ENCODE results near the gene USB1.

The USB1 gene

GRCh38 chr16:58000706-58001676, at the start of gene USB1:
USB1 (plus strand) TSS chr16:58001407; CDS start chr16:58001484, 77 bp downstream.
- peak; percentile 87 for DNase-seq

DNA sequence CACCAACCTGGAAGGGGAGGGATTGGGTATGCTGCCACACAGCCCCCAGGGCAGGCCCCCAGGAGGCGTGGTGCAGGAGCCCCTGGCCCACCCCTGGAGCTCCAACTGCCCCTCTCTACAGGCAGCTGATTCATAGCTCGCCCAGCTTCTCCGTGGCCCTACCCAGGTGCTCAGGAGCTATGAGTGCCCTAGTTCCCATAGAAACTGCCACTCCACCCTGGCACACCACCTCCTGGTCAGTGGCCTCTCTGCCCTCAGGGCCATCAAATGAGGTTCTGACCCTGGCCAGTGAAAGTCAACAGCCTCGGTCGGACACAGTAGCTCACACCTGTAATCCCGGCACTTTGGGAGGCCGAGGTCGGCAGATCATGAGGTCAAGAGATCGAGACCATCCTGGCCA, 48.3 kb upstream of the USB1 start:
- DNase-seq, result no peak

DNA sequence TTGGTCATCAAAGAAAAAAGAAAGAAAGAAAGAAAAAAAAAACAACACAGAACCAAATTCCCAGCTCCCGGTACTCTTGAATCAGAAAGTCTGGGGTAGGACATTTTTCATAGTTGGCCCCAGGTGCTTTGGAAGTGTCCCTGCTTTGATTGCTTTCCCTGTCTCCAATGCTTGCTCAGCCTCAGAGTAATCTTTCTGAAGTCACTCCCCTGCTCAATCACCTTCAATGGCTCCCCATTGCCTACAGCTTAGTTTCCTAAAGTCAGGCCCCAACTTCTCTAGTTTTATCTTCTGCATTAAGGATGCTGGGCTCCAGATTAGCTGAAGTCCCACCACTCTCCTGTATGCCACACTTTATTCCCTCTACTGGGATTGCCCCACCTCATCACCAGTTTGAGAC, 47.4 kb upstream of the USB1 start:
- DNase-seq, result no peak

- no peak for DNase-seq
Measured at GRCh38 chr16:57955572-57956188, 45.5 kb upstream of the USB1 start.

GRCh38 chr16:57956270-57956808, 44.9 kb upstream of the USB1 start:
- no peak for DNase-seq

DNA sequence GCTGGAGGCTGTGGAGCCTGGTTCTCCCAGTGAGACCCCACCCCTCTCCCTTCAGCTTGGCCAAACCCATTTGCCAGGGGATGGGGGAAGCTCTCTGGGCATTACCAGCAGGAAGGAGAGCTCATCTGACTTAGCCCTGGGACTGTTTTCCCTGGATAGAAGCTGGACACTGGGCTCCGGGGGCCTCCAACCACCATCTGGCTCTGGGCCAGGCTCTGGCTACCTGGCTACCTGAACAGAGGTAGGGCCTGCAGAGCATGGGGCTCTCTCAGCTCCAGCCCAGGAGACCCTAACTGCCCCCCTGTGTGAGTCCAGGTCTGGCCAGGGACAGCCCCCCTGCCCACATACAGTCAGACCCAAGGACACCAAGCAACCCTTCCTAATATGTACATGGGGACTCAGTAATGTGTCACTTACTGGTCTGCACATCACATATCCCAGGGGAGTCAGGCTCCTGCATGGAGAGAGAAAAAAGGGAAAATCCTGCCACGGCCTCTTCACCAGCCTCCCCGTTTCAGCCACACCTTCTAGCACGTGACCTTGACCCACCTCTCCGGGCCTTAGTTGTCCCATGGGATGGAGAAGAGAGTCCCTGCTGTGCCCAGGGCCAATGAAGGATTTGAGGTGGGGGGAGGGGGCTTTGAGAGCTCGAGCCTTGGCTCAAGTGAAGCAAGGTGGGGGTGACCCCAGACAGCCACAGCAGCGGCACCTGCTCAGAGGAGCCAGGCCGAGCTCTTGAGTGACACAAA, 44.1 kb upstream of the USB1 start:
- no peak for DNase-seq

GRCh38 chr16:57957673-57958392, 43.4 kb upstream of the USB1 start:
- DNase-seq, result no peak

GRCh38 chr16:57958544-57958943, 42.7 kb upstream of the USB1 start:
- DNase-seq, result no peak

- no peak for DNase-seq
Measured at GRCh38 chr16:57959121-57959520, 42.1 kb upstream of the USB1 start.

GRCh38 chr16:57959804-57960203, 41.4 kb upstream of the USB1 start:
- DNase-seq, result no peak

- DNase-seq, result no peak
Measured at GRCh38 chr16:57960310-57960709, 40.9 kb upstream of the USB1 start.

DNA sequence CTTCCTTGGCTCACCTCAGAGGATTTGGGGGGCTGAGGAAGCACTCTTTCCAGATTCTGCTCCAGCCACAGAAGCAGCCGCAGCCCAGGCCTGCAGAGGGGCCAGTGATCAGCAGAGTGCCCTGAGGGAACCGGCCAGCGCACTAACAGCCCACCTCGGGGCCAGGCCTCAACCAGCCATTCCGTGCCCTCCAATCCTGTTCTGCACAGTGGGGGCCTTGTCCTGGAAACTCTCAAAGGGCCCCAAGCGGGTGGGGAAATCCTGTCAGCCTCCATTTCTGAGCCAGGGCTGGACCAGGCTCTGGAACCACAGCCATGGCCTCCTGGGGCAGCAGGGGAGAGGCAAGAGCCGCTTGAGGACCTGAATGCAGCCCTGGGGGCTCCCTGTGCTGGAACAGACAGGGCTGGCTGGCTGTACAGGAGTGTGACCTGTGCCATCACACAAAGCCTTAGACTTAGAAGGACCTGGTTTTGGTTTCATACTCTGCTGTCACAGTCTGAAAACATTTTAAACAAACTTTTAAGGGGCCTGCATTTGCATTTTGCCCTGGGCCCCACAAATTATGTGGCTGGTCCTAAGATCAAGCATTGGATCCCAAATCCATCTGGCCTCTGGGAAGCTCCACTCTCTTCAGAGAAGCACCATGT, 40.3 kb upstream of the USB1 start:
- DNase-seq, result no peak

DNA sequence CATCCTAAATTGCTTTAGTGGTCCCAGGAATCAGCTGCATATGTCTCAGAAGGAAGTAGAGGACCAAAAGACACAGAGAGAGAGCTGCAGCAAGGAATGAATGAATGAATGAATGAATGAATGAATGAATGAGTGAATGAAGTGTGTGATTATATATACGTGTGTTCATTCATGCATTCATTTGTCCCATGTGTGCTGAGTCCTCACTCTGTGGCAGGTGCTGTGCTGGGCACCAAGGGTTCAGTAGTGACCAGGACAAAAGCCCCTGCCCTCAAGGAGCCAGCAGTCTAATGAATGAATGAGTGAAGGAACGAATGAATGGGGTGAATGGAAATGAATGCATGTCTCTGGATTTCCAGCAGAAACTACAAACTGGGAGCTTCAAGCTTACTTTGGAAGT, 39.7 kb upstream of the USB1 start:
- DNase-seq, result no peak

- DNase-seq, result no peak
Measured at GRCh38 chr16:57962046-57962445, 39.2 kb upstream of the USB1 start.

DNA sequence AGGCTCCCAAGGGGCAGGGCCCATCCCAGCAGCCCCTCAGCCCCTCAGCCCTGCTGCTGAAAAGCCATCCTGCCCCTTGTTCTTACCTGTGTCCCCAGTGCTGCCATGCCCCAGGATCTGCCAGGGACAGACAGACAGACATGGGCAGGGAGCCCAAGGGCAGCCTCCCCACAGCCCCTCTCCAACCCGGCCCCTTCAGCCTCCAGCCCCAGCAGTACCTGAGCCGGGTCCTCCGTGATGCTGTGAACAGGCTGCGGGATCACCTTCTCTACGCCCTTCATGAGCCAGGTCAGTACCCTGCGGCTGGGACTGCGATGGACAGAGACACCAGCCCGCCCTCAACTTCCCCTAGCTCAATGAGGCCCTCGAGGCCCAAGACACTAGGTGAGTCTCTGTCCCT, 38.5 kb upstream of the USB1 start:
- DNase-seq, result no peak

GRCh38 chr16:57964157-57964700, 37.0 kb upstream of the USB1 start:
- DNase-seq, result no peak

DNA sequence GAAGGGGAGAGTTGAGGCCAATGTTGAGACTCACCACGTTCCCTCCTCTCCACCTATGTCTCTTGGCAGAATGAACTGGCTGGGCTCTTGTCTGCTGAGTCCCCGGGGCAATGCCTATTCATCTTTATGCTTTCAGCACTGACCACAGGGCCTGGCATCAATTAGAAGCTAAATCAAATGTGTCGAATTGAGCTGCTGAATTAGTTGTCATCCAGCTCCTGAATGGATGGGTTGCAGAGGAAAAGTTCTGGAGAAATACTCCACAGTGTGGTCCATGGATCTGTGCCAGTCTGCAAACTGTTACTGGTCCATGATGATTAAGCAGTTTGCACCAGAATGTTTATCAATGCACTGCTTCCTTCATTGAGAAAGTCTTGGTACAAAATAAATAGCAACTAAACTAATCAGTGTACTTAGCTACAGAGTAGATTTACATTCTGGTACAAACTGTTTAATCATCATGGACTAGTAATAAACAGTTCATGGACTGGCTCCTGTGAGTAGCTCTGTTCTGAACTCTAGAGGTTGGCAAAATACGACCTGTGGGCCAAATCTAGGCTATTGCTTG, 34.9 kb upstream of the USB1 start:
- no peak for DNase-seq

DNA sequence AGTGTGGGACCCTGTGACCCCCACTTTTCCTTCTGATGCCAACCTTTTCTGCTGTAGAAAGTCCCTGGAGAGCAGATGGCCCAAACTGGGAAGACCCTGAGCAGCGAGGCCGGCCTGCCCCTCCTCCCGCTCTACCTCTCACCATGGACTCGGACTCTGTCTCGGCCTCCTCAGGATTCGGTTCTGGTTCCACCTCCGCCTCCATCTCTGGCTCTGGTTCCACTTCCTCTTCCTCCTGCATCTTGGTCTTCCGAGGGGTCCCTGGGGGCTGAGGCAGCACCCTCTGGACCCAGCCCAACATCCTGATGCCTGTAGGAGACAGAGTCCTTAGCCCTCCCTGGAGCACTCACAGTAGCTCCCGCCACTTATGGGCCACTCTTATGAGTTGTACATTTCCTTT, 34.2 kb upstream of the USB1 start:
- DNase-seq, result no peak

GRCh38 chr16:57967916-57968315, 33.3 kb upstream of the USB1 start:
- no peak for DNase-seq

- no peak for DNase-seq
Measured at GRCh38 chr16:57969451-57970123, 31.6 kb upstream of the USB1 start.

- no peak for DNase-seq
Measured at GRCh38 chr16:57970319-57970718, 30.9 kb upstream of the USB1 start.
